DND-41 (cell line): ENCODE measurements around the gene ARHGEF25.

ENCODE experiments used
- ATAC-seq: fragments of 200-7000 bp; cut with Tn5 transposase; 3 replicates; pipeline ENCODE4 v1.9.1; 2021; ENCODE audit warnings: low read depth; ENCODE audit not compliant: insufficient read depth
- DNase-seq: peaks from one replicate; pipeline ENCODE4 v3.0.0-alpha.2; 2020
- H2AFZ ChIP-seq: 2 replicates; pipeline ENCODE4 v1.6.0; 2012; ENCODE audit warnings: low read depth, low read length
- H3K27ac ChIP-seq: 2 replicates; pipeline ENCODE4 v1.5.1; 2012; ENCODE audit warnings: low read length, inconsistent platforms
- H3K27me3 ChIP-seq: fragments of 200-600 bp; sonication (generic); 2 replicates; pipeline ENCODE4 v1.6.0; 2012; ENCODE audit warnings: low read length, mild to moderate bottlenecking, inconsistent platforms; ENCODE audit not compliant: insufficient read depth, poor library complexity
- H3K36me3 ChIP-seq: 2 replicates; pipeline ENCODE4 v1.5.1; 2012; ENCODE audit warnings: low read length, inconsistent platforms; ENCODE audit not compliant: insufficient read depth
- H3K4me1 ChIP-seq: 2 replicates; pipeline ENCODE4 v1.5.1; 2012; ENCODE audit warnings: mild to moderate bottlenecking, low read length; ENCODE audit not compliant: insufficient read depth
- H3K4me2 ChIP-seq: 2 replicates; pipeline ENCODE4 v1.6.0; 2012; ENCODE audit warnings: mild to moderate bottlenecking, moderate library complexity, low read length, inconsistent platforms; ENCODE audit not compliant: insufficient read depth
- H3K4me3 ChIP-seq, 2 experiments: fragments of 200-600 bp in 1 of 2; shearing (Covaris generic) in 1 of 2; 2 replicates each; pipeline ENCODE4 v1.5.1; 2012 to 2016; ENCODE audit warnings: inconsistent platforms in 2 of 2, low read length in 2 of 2, mild to moderate bottlenecking in 2 of 2, low read depth in 1 of 2, moderate library complexity in 1 of 2
- H3K79me2 ChIP-seq: 2 replicates; pipeline ENCODE4 v1.6.0; 2012; ENCODE audit warnings: low read length, inconsistent platforms; ENCODE audit not compliant: insufficient read depth
- H3K9ac ChIP-seq: 2 replicates; pipeline ENCODE4 v1.6.0; 2012; ENCODE audit warnings: low read depth, mild to moderate bottlenecking, inconsistent platforms, low read length, moderate library complexity
- H3K9me3 ChIP-seq: 2 replicates; pipeline ENCODE4 v1.5.1; 2012; ENCODE audit warnings: low read length, moderate library complexity, mild to moderate bottlenecking, inconsistent platforms; ENCODE audit not compliant: insufficient read depth, severe bottlenecking
- H4K20me1 ChIP-seq: 2 replicates; pipeline ENCODE4 v1.6.0; 2012; ENCODE audit warnings: low read length; ENCODE audit not compliant: insufficient read depth
- CTCF ChIP-seq: IDR thresholded peaks from 2 replicates; pipeline ENCODE4 v1.5.1; 2012; ENCODE audit warnings: borderline replicate concordance, low read length, moderate library complexity, mild to moderate bottlenecking; ENCODE audit not compliant: poor library complexity, severe bottlenecking; ENCODE audit errors: extremely low read depth
- EZH2 ChIP-seq: IDR thresholded peaks from 3 replicates; pipeline ENCODE4 v1.6.1; 2012; ENCODE audit warnings: borderline replicate concordance, low read depth, mild to moderate bottlenecking, moderate library complexity, low read length, inconsistent platforms; ENCODE audit not compliant: severe bottlenecking

The ARHGEF25 gene

GRCh38 chr12:57611827-57612710 lies 834 bp downstream of the ARHGEF25 start:
- H3K27me3 ChIP-seq: peaks cover 36% of the 10 kb centered on the region
- no peaks in the 10 kb centered on the region for H3K79me2 ChIP-seq
- DNase-seq: no peak
- H3K9ac ChIP-seq: no peak overlapping the region
- H2AFZ ChIP-seq: no peak overlapping the region
- no peak for ATAC-seq
- no peak overlapping the region for H3K4me2 ChIP-seq
- no peaks in the 10 kb centered on the region for H3K9me3 ChIP-seq
- H3K4me1 ChIP-seq: no peaks in the 10 kb centered on the region
- TF ChIP-seq EZH2: no peak
- no peak for TF ChIP-seq CTCF
- H3K27ac ChIP-seq: no peak overlapping the region
- H3K36me3 ChIP-seq: no peaks in the 10 kb centered on the region
- H4K20me1 ChIP-seq: no peaks in the 10 kb centered on the region
- no peak overlapping the region for H3K4me3 ChIP-seq

- no peak for TF ChIP-seq CTCF
- no peak for TF ChIP-seq EZH2
- peaks cover 36% of the 10 kb centered on the region for H3K27me3 ChIP-seq
- no peaks in the 10 kb centered on the region for H3K79me2 ChIP-seq
- DNase-seq: no peak
- no peaks in the 10 kb centered on the region for H4K20me1 ChIP-seq
- H3K4me1 ChIP-seq: no peaks in the 10 kb centered on the region
- H3K9ac ChIP-seq: no peak overlapping the region
- ATAC-seq: no peak
- H3K27ac ChIP-seq: no peak overlapping the region
- no peak overlapping the region for H3K4me3 ChIP-seq
- H3K9me3 ChIP-seq: no peaks in the 10 kb centered on the region
- H3K36me3 ChIP-seq: no peaks in the 10 kb centered on the region
- H2AFZ ChIP-seq: no peak overlapping the region
- H3K4me2 ChIP-seq: no peak overlapping the region
These were observed 1.6 kb downstream of the ARHGEF25 start for GRCh38 chr12:57612711-57613426.

- no peak overlapping the region for H3K4me3 ChIP-seq
These were observed 2.3 kb downstream of the ARHGEF25 start for GRCh38 chr12:57613427-57614109.

More at GRCh38 chr12:57613427-57614109, 2.3 kb downstream of the ARHGEF25 start:
- Histone ChIP-seq H3K79me2 (no peaks in the 10 kb centered on the region), H3K27ac (no peak overlapping the region), H3K4me1 (no peaks in the 10 kb centered on the region), H3K36me3 (no peaks in the 10 kb centered on the region), H3K9ac (no peak overlapping the region), H3K4me2 (no peak overlapping the region), H3K9me3 (no peaks in the 10 kb centered on the region), H4K20me1 (no peaks in the 10 kb centered on the region), H3K27me3 (peaks cover 36% of the 10 kb centered on the region), H2AFZ (no peak overlapping the region)
- no peak for ATAC-seq
- no peak for TF ChIP-seq CTCF
- TF ChIP-seq EZH2: no peak
- DNase-seq: no peak
